Panc1 (cell line): ENCODE data around the gene CTSL. TPM values are rescaled to one million over a fixed set of nuclear protein-coding genes. Genes with fewer than 3 reads are reported as not detected.

Source experiments
- ATAC-seq: fragments of 200-7000 bp; cut with Tn5 transposase; 2 replicates; pipeline ENCODE4 v1.9.1; 2020; ENCODE audit warnings: mild to moderate bottlenecking, moderate library complexity
- BruUV-seq: library from RNA; stranded (reverse); fragments of 400-500 nt; replicated peaks from 2 replicates; lab custom pipeline; 2021; lab: Mats Ljungman, UMichigan
- CTCF ChIA-PET: fragments of 300-600 bp; sonication (Branson Sonifier 250); formaldehyde crosslinking; loops from one replicate; lab custom pipeline; 2022; ENCODE audit warnings: antibody characterized with exemption; lab: Charles Lee
- POLR2A ChIA-PET: fragments of 300-600 bp; sonication (Branson Sonifier 250); formaldehyde crosslinking; loops from one replicate; lab custom pipeline; 2022; ENCODE audit warnings: antibody characterized with exemption; lab: Charles Lee
- DNase-seq: peaks from one replicate; pipeline ENCODE4 v3.0.0-alpha.2; 2010; ENCODE audit warnings: low read depth, low spot score
- H3K27ac ChIP-seq: 2 replicates; pipeline ENCODE4 v1.5.1; 2011; ENCODE audit warnings: mild to moderate bottlenecking, low read length, inconsistent platforms
- H3K27me3 ChIP-seq: fragments of 200-500 bp; sonication (Bioruptor generic); 2 replicates; pipeline ENCODE4 v1.6.0; 2014; ENCODE audit warnings: low read length, inconsistent platforms; ENCODE audit not compliant: control insufficient read depth, insufficient read depth
- H3K36me3 ChIP-seq: fragments of 200-500 bp; sonication (Bioruptor generic); 2 replicates; pipeline ENCODE4 v1.5.1; 2014; ENCODE audit warnings: inconsistent platforms, mild to moderate bottlenecking, low read length, moderate library complexity; ENCODE audit not compliant: control insufficient read depth, insufficient read depth
- H3K4me1 ChIP-seq: 2 replicates; pipeline ENCODE4 v1.5.1; 2011; ENCODE audit warnings: inconsistent platforms, mild to moderate bottlenecking, low read length, moderate library complexity; ENCODE audit not compliant: control insufficient read depth, insufficient read depth
- H3K4me3 ChIP-seq, 2 experiments: 2 replicates each; pipeline ENCODE4 v1.5.1; 2011 to 2012; ENCODE audit warnings: low read depth in 2 of 2, low read length in 2 of 2, mild to moderate bottlenecking in 2 of 2, inconsistent platforms in 1 of 2, moderate library complexity in 1 of 2
- H3K9me3 ChIP-seq: fragments of 200-500 bp; sonication (Bioruptor generic); 2 replicates; pipeline ENCODE4 v1.5.1; 2014; ENCODE audit warnings: low read depth, mild to moderate bottlenecking, inconsistent platforms, low read length, moderate library complexity; ENCODE audit not compliant: control insufficient read depth, insufficient read depth
- CTCF ChIP-seq: fragments of 450-650 bp; IDR thresholded peaks from 2 replicates; pipeline ENCODE4 v1.5.1; 2017; ENCODE audit warnings: mild to moderate bottlenecking
- POLR2AphosphoS5 ChIP-seq: IDR thresholded peaks from 2 replicates; pipeline ENCODE4 v1.6.1; 2012; ENCODE audit warnings: mild to moderate bottlenecking, low read depth, low read length, moderate library complexity
- REST ChIP-seq, 2 experiments: IDR thresholded peaks; 2 replicates each; pipeline ENCODE4 v1.6.1; 2011 to 2012; ENCODE audit warnings: low read depth in 2 of 2, control low read depth in 1 of 2, low read length in 1 of 2, mild to moderate bottlenecking in 1 of 2, moderate library complexity in 1 of 2; ENCODE audit not compliant: insufficient read depth in 1 of 2
- SIN3A ChIP-seq: IDR thresholded peaks from 2 replicates; pipeline ENCODE4 v1.6.1; 2012; ENCODE audit warnings: low read depth, mild to moderate bottlenecking, low read length, moderate library complexity, borderline replicate concordance; ENCODE audit not compliant: insufficient read depth
- TCF7L2 ChIP-seq: IDR thresholded peaks from 2 replicates; pipeline ENCODE4 v1.6.1; 2011; ENCODE audit warnings: mild to moderate bottlenecking, low read depth, low read length, inconsistent platforms
- in situ Hi-C: cut with HindIII; loops from 2 replicates; pipeline ENCODE4 v1.10.0; 2016; ENCODE audit warnings: low sequenced_read_pairs, low pct_unique_long_range_greater_than_20kb
- intact Hi-C: fragments of 100-400 bp; cut with micrococcal nuclease; formaldehyde crosslinking; loops from one replicate; pipeline ENCODE4 v1.10.0; 2022; ENCODE audit not compliant: unreplicated experiment
- total RNA-seq: library from RNA; stranded (reverse); gene quantifications from one replicate; pipeline ENCODE4 v1.2.1, GENCODE V29; 2021; ENCODE audit not compliant: unreplicated experiment

The CTSL gene
- total RNA-seq, 1 experiment from 2014 or later = 45.2 TPM

GRCh38 chr9:87712801-87713277 lies 13.1 kb upstream of the CTSL start:
- BruUV-seq = no TSS peak
- no peak for TF ChIP-seq SIN3A
- no peak for TF ChIP-seq TCF7L2
- no peak for TF ChIP-seq REST (IDR thresholded peaks at IDR 0.05; ENCODE audit: insufficient read depth in 1 of 2, low read depth in 2 of 2, low read length in 1 of 2)
- Histone ChIP-seq H3K4me3 (no peak overlapping the region), H3K9me3 (no peaks in the 10 kb centered on the region), H3K36me3 (no peaks in the 10 kb centered on the region), H3K27ac (no peak overlapping the region), H3K4me1 (no peaks in the 10 kb centered on the region; the same call in 1 of the 2 replicates), H3K27me3 (no peaks in the 10 kb centered on the region)
- no peak for DNase-seq
- ChIA-PET CTCF (no interaction called here), POLR2A (no interaction called here)
- intact Hi-C loops (no loop called here), in situ Hi-C loops (no loop called here)
- no peak for ATAC-seq

- CTCF ChIA-PET = no interaction called here
- intact Hi-C loops = no loop called here
These were observed 12.5 kb upstream of the CTSL start for GRCh38 chr9:87713278-87713987.

More at GRCh38 chr9:87713278-87713987, 12.5 kb upstream of the CTSL start:
- Histone ChIP-seq H3K4me1 (no peaks in the 10 kb centered on the region; the same call in 1 of the 2 replicates), H3K27ac (peak overlapping the region; percentile 34; the same call in 1 of the 2 replicates), H3K9me3 (no peaks in the 10 kb centered on the region), H3K27me3 (no peaks in the 10 kb centered on the region), H3K36me3 (no peaks in the 10 kb centered on the region), H3K4me3 (peak overlapping the region in 1 of 2 experiments; percentile 41; a peak in 2 of 4 replicates)
- DNase-seq (peak; percentile 81), ATAC-seq (peak; percentile 91)
- in situ Hi-C loops = no loop called here
- no TSS peak for BruUV-seq
- POLR2A ChIA-PET = no interaction called here
- no peak for TF ChIP-seq CTCF
- no peak for TF ChIP-seq TCF7L2
- no peak for TF ChIP-seq REST (IDR thresholded peaks at IDR 0.05; ENCODE audit: insufficient read depth in 1 of 2, low read depth in 2 of 2, low read length in 1 of 2)
- TF ChIP-seq SIN3A = no peak
- no peak for TF ChIP-seq POLR2AphosphoS5
